HG03280 (cell line): ENCODE measurements around the gene HAO1.
"Not testable (repeated sequence)": the region's sequence is repeated elsewhere in the genome, so short reads cannot be mapped to it uniquely, and the experiment has no call there.

Source experiments
- ATAC-seq: cut with Tn5 transposase; IDR thresholded peaks from one replicate; pipeline ENCODE4 v1.9.1; 2021; ENCODE audit warnings: mild to moderate bottlenecking, moderate library complexity; ENCODE audit not compliant: unreplicated experiment

HAO1 gene

GRCh38 chr20:7858734-7859250 lies 81.5 kb downstream of the HAO1 start:
- ATAC-seq = no peak

GRCh38 chr20:7856756-7857155 lies 83.5 kb downstream of the HAO1 start:
- ATAC-seq = no peak

GRCh38 chr20:7855545-7855944 lies 84.7 kb downstream of the HAO1 start:
- no peak for ATAC-seq

GRCh38 chr20:7853493-7853892 lies 86.8 kb downstream of the HAO1 start:
- no peak for ATAC-seq

- ATAC-seq = no peak
Measured at GRCh38 chr20:7850775-7851490, 89.3 kb downstream of the HAO1 start.

- ATAC-seq = no peak
Measured at GRCh38 chr20:7849675-7850074, 90.6 kb downstream of the HAO1 start.

- ATAC-seq = no peak
Measured at GRCh38 chr20:7848351-7848750, 91.9 kb downstream of the HAO1 start.

GRCh38 chr20:7843613-7844012 lies 96.6 kb downstream of the HAO1 start:
- ATAC-seq = no peak

- ATAC-seq = no peak
Measured at GRCh38 chr20:7841971-7842310, 98.3 kb downstream of the HAO1 start.

GRCh38 chr20:7841291-7841970 lies 98.8 kb downstream of the HAO1 start:
- no peak for ATAC-seq

GRCh38 chr20:7836076-7836475 lies 104.2 kb downstream of the HAO1 start:
- ATAC-seq = no peak

GRCh38 chr20:7834441-7834840 lies 105.8 kb downstream of the HAO1 start:
- not testable (repeated sequence) for ATAC-seq
